ENCODE measurements around the gene RAP1GAP. TPM values are rescaled to one million over a fixed set of nuclear protein-coding genes. Genes with fewer than 3 reads are reported as not detected.

Gene RAP1GAP
- total RNA-seq, 2 experiments from 2014 or later = not detected

GRCh38 chr1:21601278-21602048, 67.7 kb downstream of the RAP1GAP start:
- H3K36me3 ChIP-seq (ENCODE audit: insufficient read depth, low read length) = no peaks in the 10 kb centered on the region
- H3K4me1 ChIP-seq (ENCODE audit: insufficient read depth, low read length, poor library complexity, severe bottlenecking) = no peaks in the 10 kb centered on the region
- no peak overlapping the region for H3K4me2 ChIP-seq (ENCODE audit: low read length)
- DNase-seq (ENCODE audit: low spot score) = no peak
- H3K27ac ChIP-seq (ENCODE audit: low read depth, low read length, poor library complexity, severe bottlenecking) = no peak overlapping the region
- H3K4me3 ChIP-seq (ENCODE audit: low read depth, low read length, poor library complexity, severe bottlenecking) = no peak overlapping the region
- CTCF ChIA-PET (ENCODE audit: unreplicated experiment) = no interaction called here
- no TSS peak for BruUV-seq (replicated peaks)
- H4K20me1 ChIP-seq (ENCODE audit: insufficient read depth, low read length) = no peaks in the 10 kb centered on the region
- no peaks in the 10 kb centered on the region for H3K9me2 ChIP-seq (ENCODE audit: insufficient read depth, low read length)
- POLR2A ChIA-PET = no interaction called here
- intact Hi-C loops (cut with micrococcal nuclease; ENCODE audit: unreplicated experiment) = no loop called here
- TF ChIP-seq, protein P1, sequence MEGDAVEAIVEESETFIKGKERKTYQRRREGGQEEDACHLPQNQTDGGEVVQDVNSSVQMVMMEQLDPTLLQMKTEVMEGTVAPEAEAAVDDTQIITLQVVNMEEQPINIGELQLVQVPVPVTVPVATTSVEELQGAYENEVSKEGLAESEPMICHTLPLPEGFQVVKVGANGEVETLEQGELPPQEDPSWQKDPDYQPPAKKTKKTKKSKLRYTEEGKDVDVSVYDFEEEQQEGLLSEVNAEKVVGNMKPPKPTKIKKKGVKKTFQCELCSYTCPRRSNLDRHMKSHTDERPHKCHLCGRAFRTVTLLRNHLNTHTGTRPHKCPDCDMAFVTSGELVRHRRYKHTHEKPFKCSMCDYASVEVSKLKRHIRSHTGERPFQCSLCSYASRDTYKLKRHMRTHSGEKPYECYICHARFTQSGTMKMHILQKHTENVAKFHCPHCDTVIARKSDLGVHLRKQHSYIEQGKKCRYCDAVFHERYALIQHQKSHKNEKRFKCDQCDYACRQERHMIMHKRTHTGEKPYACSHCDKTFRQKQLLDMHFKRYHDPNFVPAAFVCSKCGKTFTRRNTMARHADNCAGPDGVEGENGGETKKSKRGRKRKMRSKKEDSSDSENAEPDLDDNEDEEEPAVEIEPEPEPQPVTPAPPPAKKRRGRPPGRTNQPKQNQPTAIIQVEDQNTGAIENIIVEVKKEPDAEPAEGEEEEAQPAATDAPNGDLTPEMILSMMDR (conservative IDR thresholded peaks at IDR 0.05; ENCODE audit: low read length) = no peak
- TF ChIP-seq EZH2phosphoT487 (IDR thresholded peaks at IDR 0.05; ENCODE audit: borderline replicate concordance, low read depth, low read length) = no peak
- H3K79me2 ChIP-seq (ENCODE audit: insufficient read depth, low read depth, low read length) = no peaks in the 10 kb centered on the region
- no peak overlapping the region for H2AFZ ChIP-seq (ENCODE audit: low read length)
- no peaks in the 10 kb centered on the region for H3K9me3 ChIP-seq (ENCODE audit: low read length)

GRCh38 chr1:21599402-21599801, 69.8 kb downstream of the RAP1GAP start:
- Histone ChIP-seq H3K79me2 (ENCODE audit: insufficient read depth, low read depth, low read length) (no peaks in the 10 kb centered on the region), H3K4me1 (ENCODE audit: insufficient read depth, low read length, poor library complexity, severe bottlenecking) (no peaks in the 10 kb centered on the region), H4K20me1 (ENCODE audit: insufficient read depth, low read length) (no peaks in the 10 kb centered on the region), H2AFZ (ENCODE audit: low read length) (no peak overlapping the region), H3K27ac (ENCODE audit: low read depth, low read length, poor library complexity, severe bottlenecking) (no peak overlapping the region), H3K9me2 (ENCODE audit: insufficient read depth, low read length) (no peaks in the 10 kb centered on the region), H3K36me3 (ENCODE audit: insufficient read depth, low read length) (no peaks in the 10 kb centered on the region), H3K4me2 (ENCODE audit: low read length) (no peak overlapping the region), H3K4me3 (ENCODE audit: low read depth, low read length, poor library complexity, severe bottlenecking) (no peak overlapping the region), H3K9me3 (ENCODE audit: low read length) (no peaks in the 10 kb centered on the region)
- ChIA-PET CTCF (ENCODE audit: unreplicated experiment) (no interaction called here), POLR2A (no interaction called here)
- DNase-seq (ENCODE audit: low spot score) = no peak
- no TSS peak for BruUV-seq (replicated peaks)
- TF ChIP-seq, protein P1 (conservative IDR thresholded peaks at IDR 0.05; ENCODE audit: low read length) = no peak
- intact Hi-C loops (cut with micrococcal nuclease; ENCODE audit: unreplicated experiment) = no loop called here

- TF ChIP-seq EZH2phosphoT487 (IDR thresholded peaks at IDR 0.05; ENCODE audit: borderline replicate concordance, low read depth, low read length) = no peak
- TF ChIP-seq, protein P1 (conservative IDR thresholded peaks at IDR 0.05; ENCODE audit: low read length) = no peak
- Histone ChIP-seq H3K9me2 (ENCODE audit: insufficient read depth, low read length) (no peaks in the 10 kb centered on the region), H3K27ac (ENCODE audit: low read depth, low read length, poor library complexity, severe bottlenecking) (no peak overlapping the region), H3K79me2 (ENCODE audit: insufficient read depth, low read depth, low read length) (no peaks in the 10 kb centered on the region), H3K4me2 (ENCODE audit: low read length) (no peak overlapping the region), H3K9me3 (ENCODE audit: low read length) (no peaks in the 10 kb centered on the region), H3K4me3 (ENCODE audit: low read depth, low read length, poor library complexity, severe bottlenecking) (no peak overlapping the region), H3K36me3 (ENCODE audit: insufficient read depth, low read length) (no peaks in the 10 kb centered on the region), H2AFZ (ENCODE audit: low read length) (no peak overlapping the region), H3K4me1 (ENCODE audit: insufficient read depth, low read length, poor library complexity, severe bottlenecking) (no peaks in the 10 kb centered on the region), H4K20me1 (ENCODE audit: insufficient read depth, low read length) (no peaks in the 10 kb centered on the region)
- POLR2A ChIA-PET = no interaction called here
- no peak for DNase-seq (ENCODE audit: low spot score)
- intact Hi-C loops (cut with micrococcal nuclease; ENCODE audit: unreplicated experiment) = no loop called here
- no TSS peak for BruUV-seq (replicated peaks)
- CTCF ChIA-PET (ENCODE audit: unreplicated experiment) = no interaction called here
These were observed 70.3 kb downstream of the RAP1GAP start for GRCh38 chr1:21598904-21599303.
